Activated CD8-positive, alpha-beta memory T cell treated with anti-CD3 and anti-CD28 coated beads, Interleukin-2, amount 50 U/mL, for 24 hours (primary cell): ENCODE data around the gene GPR141.

Source experiments
- DNase-seq: peaks from one replicate; pipeline ENCODE4 v3.0.0-alpha.2; 2020; ENCODE audit errors: extremely low read depth

Gene GPR141

GRCh38 chr7:37732253-37732652 is 48.7 kb downstream of the GPR141 start:
- no peak for DNase-seq

GRCh38 chr7:37732888-37733287 is 49.3 kb downstream of the GPR141 start:
- no peak for DNase-seq

- DNase-seq, result no peak
Measured at GRCh38 chr7:37735196-37735595, 51.6 kb downstream of the GPR141 start.

- DNase-seq, result no peak
Measured at GRCh38 chr7:37738321-37738720, 54.8 kb downstream of the GPR141 start.

GRCh38 chr7:37740398-37740797 is 56.8 kb downstream of the GPR141 start:
- DNase-seq, result no peak

GRCh38 chr7:37741776-37742175 is 58.2 kb downstream of the GPR141 start:
- no peak for DNase-seq

GRCh38 chr7:37751096-37751495 is 67.5 kb downstream of the GPR141 start:
- DNase-seq, result no peak

- no peak for DNase-seq
Measured at GRCh38 chr7:37753398-37754050, 70.0 kb downstream of the GPR141 start.

- DNase-seq, result no peak
Measured at GRCh38 chr7:37756797-37757551, 73.4 kb downstream of the GPR141 start.

- DNase-seq, result no peak
Measured at GRCh38 chr7:37757563-37757962, 74.0 kb downstream of the GPR141 start.

- DNase-seq, result no peak
Measured at GRCh38 chr7:37758501-37759045, 75.0 kb downstream of the GPR141 start.

GRCh38 chr7:37759526-37759925 is 76.0 kb downstream of the GPR141 start:
- no peak for DNase-seq

GRCh38 chr7:37765421-37765829 is 81.9 kb downstream of the GPR141 start:
- no peak for DNase-seq

- no peak for DNase-seq
Measured at GRCh38 chr7:37765872-37766525, 82.4 kb downstream of the GPR141 start.

GRCh38 chr7:37768611-37769010 is 85.0 kb downstream of the GPR141 start:
- DNase-seq, result no peak

GRCh38 chr7:37769291-37769690 is 85.7 kb downstream of the GPR141 start:
- no peak for DNase-seq

- no peak for DNase-seq
Measured at GRCh38 chr7:37769726-37770125, 86.2 kb downstream of the GPR141 start.

GRCh38 chr7:37770838-37771237 is 87.3 kb downstream of the GPR141 start:
- DNase-seq, result no peak

- DNase-seq, result no peak
Measured at GRCh38 chr7:37771342-37771741, 87.8 kb downstream of the GPR141 start.

- no peak for DNase-seq
Measured at GRCh38 chr7:37771801-37772200, 88.2 kb downstream of the GPR141 start.

GRCh38 chr7:37775921-37776320 is 92.4 kb downstream of the GPR141 start:
- no peak for DNase-seq

- no peak for DNase-seq
Measured at GRCh38 chr7:37781156-37781555, 97.6 kb downstream of the GPR141 start.

GRCh38 chr7:37782166-37782565 is 98.6 kb downstream of the GPR141 start:
- DNase-seq, result no peak
